HepG2 (cell line): ENCODE results near the gene FANCE. TPM values are rescaled to one million over a fixed set of nuclear protein-coding genes. Genes with fewer than 3 reads are reported as not detected.
A peak's percentile ranks its signal among the peaks of the same experiment; 100 is the strongest.

Experiments used
- ARID5B ChIP-seq: IDR thresholded peaks from 2 replicates; pipeline ENCODE4 v1.4.0; 2020; ENCODE audit warnings: mild to moderate bottlenecking, missing genetic modification reagents
- CHD4 ChIP-seq: fragments of 200-600 bp; sonication (generic); IDR thresholded peaks from 2 replicates; pipeline ENCODE4 v1.7.0; 2017; ENCODE audit warnings: mild to moderate bottlenecking, low read length, borderline replicate concordance
- HNF4G ChIP-seq, 2 experiments: sonication (generic) in 1 of 2; formaldehyde crosslinking in 1 of 2; IDR thresholded peaks; 2 replicates each; pipeline versions ENCODE4 v1.4.0 to v1.6.1; 2011 to 2020; ENCODE audit warnings: borderline replicate concordance in 2 of 2, low read depth in 2 of 2, mild to moderate bottlenecking in 2 of 2, low read length in 1 of 2, missing genetic modification reagents in 1 of 2, moderate library complexity in 1 of 2
- PAWR ChIP-seq: sonication (generic); formaldehyde crosslinking; IDR thresholded peaks from 2 replicates; pipeline ENCODE4 v1.4.0; 2020; ENCODE audit warnings: missing genetic modification reagents, mild to moderate bottlenecking, borderline replicate concordance
- SALL1 ChIP-seq: sonication (generic); formaldehyde crosslinking; IDR thresholded peaks from 2 replicates; pipeline ENCODE4 v1.8.0; 2022; ENCODE audit warnings: mild to moderate bottlenecking, missing genetic modification reagents
- TEF ChIP-seq: sonication (generic); formaldehyde crosslinking; IDR thresholded peaks from 2 replicates; pipeline ENCODE4 v1.5.0; 2020; ENCODE audit warnings: missing genetic modification reagents
- ZBTB2 ChIP-seq: sonication (generic); formaldehyde crosslinking; IDR thresholded peaks from 2 replicates; pipeline ENCODE4 v1.8.0; 2022; ENCODE audit warnings: low read depth, missing genetic modification reagents
- ZBTB46 ChIP-seq: sonication (generic); formaldehyde crosslinking; IDR thresholded peaks from 2 replicates; pipeline ENCODE4 v1.4.0; 2020; ENCODE audit warnings: mild to moderate bottlenecking, missing genetic modification reagents, borderline replicate concordance
- ZC3H4 ChIP-seq: sonication (generic); formaldehyde crosslinking; IDR thresholded peaks from 2 replicates; pipeline ENCODE4 v1.4.0; 2020; ENCODE audit warnings: missing genetic modification reagents, borderline replicate concordance
- ZFP82 ChIP-seq: sonication (generic); formaldehyde crosslinking; IDR thresholded peaks from 2 replicates; pipeline ENCODE4 v1.5.1; 2020; ENCODE audit warnings: mild to moderate bottlenecking, missing genetic modification reagents, borderline replicate concordance
- ZNF468 ChIP-seq: sonication (generic); formaldehyde crosslinking; IDR thresholded peaks from 2 replicates; pipeline ENCODE4 v1.8.0; 2022; ENCODE audit warnings: mild to moderate bottlenecking, moderate library complexity, missing genetic modification reagents
- ZNF879 ChIP-seq: sonication (generic); formaldehyde crosslinking; IDR thresholded peaks from 2 replicates; pipeline ENCODE4 v1.8.1; 2023; ENCODE audit warnings: missing genetic modification reagents
- polyA plus RNA-seq, 8 experiments: library from polyadenylated mRNA; depleted of rRNA in 3 of 8; stranded (reverse) in 7 of 8; unstranded in 1 of 8; fragments of >200 nt; fragmentation: Illumina TruSeq in 4 of 8; extraction: Trizol in 4 of 8; gene quantifications; 2 replicates each; pipeline versions ENCODE4 v1.2.1 to v1.2.3, GENCODE V29; 2011 to 2016; ENCODE audit warnings: low read depth in 4 of 8, missing spikeins in 1 of 8, mixed read lengths in 1 of 8; ENCODE audit not compliant: insufficient read depth in 1 of 8
- total RNA-seq, 5 experiments: library from RNA; depleted of rRNA; stranded (reverse); fragments of >200 nt; fragmentation: Illumina TruSeq; extraction: Trizol; gene quantifications; 2 replicates each; pipeline ENCODE4 v1.2.3, GENCODE V29; 2016; ENCODE audit warnings: low read depth in 1 of 5
- TF ChIP-seq, protein P1 (sequence below): sonication (generic); formaldehyde crosslinking; IDR thresholded peaks from 2 replicates; pipeline ENCODE4 v1.4.0; 2020; ENCODE audit warnings: missing genetic modification reagents

Gene FANCE
- total and polyA plus RNA-seq, 2 of the 13 experiments (the other 11 are each of a cell fraction or from before 2014, with no cell fraction given) = 7.1 to 11.2 TPM

- TF ChIP-seq ARID5B (CRISPR knock-in tag) = no peak
- 0 out of 2 replicates have a peak, but pooled peaks have one; percentile 69 for TF ChIP-seq ZFP82 (CRISPR knock-in tag)
- TF ChIP-seq PAWR (CRISPR knock-in tag) = no peak
- no peak for TF ChIP-seq ZC3H4 (CRISPR knock-in tag)
- no peak for TF ChIP-seq ZNF468 (CRISPR knock-in tag)
- TF ChIP-seq HNF4G (IDR thresholded peaks at IDR 0.05; ENCODE audit: borderline replicate concordance, low read depth, low read length) = peak; percentile 93
- peak; percentile 79 for TF ChIP-seq HNF4G (CRISPR knock-in tag; IDR thresholded peaks at IDR 0.05; ENCODE audit: borderline replicate concordance, low read depth)
- no peak for TF ChIP-seq CHD4
- no peak for TF ChIP-seq TEF (CRISPR knock-in tag)
- TF ChIP-seq, protein P1, sequence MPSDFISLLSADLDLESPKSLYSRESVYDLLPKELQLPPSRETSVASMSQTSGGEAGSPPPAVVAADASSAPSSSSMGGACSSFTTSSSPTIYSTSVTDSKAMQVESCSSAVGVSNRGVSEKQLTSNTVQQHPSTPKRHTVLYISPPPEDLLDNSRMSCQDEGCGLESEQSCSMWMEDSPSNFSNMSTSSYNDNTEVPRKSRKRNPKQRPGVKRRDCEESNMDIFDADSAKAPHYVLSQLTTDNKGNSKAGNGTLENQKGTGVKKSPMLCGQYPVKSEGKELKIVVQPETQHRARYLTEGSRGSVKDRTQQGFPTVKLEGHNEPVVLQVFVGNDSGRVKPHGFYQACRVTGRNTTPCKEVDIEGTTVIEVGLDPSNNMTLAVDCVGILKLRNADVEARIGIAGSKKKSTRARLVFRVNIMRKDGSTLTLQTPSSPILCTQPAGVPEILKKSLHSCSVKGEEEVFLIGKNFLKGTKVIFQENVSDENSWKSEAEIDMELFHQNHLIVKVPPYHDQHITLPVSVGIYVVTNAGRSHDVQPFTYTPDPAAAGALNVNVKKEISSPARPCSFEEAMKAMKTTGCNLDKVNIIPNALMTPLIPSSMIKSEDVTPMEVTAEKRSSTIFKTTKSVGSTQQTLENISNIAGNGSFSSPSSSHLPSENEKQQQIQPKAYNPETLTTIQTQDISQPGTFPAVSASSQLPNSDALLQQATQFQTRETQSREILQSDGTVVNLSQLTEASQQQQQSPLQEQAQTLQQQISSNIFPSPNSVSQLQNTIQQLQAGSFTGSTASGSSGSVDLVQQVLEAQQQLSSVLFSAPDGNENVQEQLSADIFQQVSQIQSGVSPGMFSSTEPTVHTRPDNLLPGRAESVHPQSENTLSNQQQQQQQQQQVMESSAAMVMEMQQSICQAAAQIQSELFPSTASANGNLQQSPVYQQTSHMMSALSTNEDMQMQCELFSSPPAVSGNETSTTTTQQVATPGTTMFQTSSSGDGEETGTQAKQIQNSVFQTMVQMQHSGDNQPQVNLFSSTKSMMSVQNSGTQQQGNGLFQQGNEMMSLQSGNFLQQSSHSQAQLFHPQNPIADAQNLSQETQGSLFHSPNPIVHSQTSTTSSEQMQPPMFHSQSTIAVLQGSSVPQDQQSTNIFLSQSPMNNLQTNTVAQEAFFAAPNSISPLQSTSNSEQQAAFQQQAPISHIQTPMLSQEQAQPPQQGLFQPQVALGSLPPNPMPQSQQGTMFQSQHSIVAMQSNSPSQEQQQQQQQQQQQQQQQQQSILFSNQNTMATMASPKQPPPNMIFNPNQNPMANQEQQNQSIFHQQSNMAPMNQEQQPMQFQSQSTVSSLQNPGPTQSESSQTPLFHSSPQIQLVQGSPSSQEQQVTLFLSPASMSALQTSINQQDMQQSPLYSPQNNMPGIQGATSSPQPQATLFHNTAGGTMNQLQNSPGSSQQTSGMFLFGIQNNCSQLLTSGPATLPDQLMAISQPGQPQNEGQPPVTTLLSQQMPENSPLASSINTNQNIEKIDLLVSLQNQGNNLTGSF (CRISPR knock-in tag) = no peak
- TF ChIP-seq SALL1 (CRISPR knock-in tag) = peak; percentile 30; the same call in 1 of the 2 replicates
- TF ChIP-seq ZBTB2 (CRISPR knock-in tag) = peak; percentile 28; the same call in 1 of the 2 replicates
- peak; percentile 44; the same call in 1 of the 2 replicates for TF ChIP-seq ZBTB46
- peak; percentile 73; the same call in 1 of the 2 replicates for TF ChIP-seq ZNF879 (CRISPR knock-in tag)
Observed at GRCh38 chr6:35496036-35496840, 44.1 kb downstream of the FANCE start (continued).
